Measurements from ENCODE around the gene FAM168A.
"Not testable (repeated sequence)": the region's sequence is repeated elsewhere in the genome, so short reads cannot be mapped to it uniquely, and the experiment has no call there.

The FAM168A gene

GRCh38 chr11:73452726-73453125 lies 145.2 kb downstream of the FAM168A start:
- CTCF ChIA-PET, result interaction anchor here (0.9 to 2.0 kb wide), 5 partner anchors 12 to 19 kb away, joined by 3 to 7 read pairs (median 3); no protein-coding TSS in a partner anchor
- no peak for TF ChIP-seq CTCF (IDR thresholded peaks at IDR 0.05; ENCODE audit: control extremely low read depth, extremely low read depth, low read depth, missing control alignments)
- POLR2A ChIA-PET, result interaction anchor here (0.6 to 0.7 kb wide), 2 partner anchors 196 to 1738 kb away, joined by 4 to 10 read pairs; no protein-coding TSS in a partner anchor
- DNase-seq (ENCODE audit: extremely low spot score), result no peak

GRCh38 chr11:73451896-73452295 lies 146.0 kb downstream of the FAM168A start:
- CTCF ChIA-PET, result interaction anchor here (0.9 to 2.0 kb wide), 4 partner anchors 11 to 18 kb away, joined by 3 to 7 read pairs (median 4); no protein-coding TSS in a partner anchor
- TF ChIP-seq CTCF (IDR thresholded peaks at IDR 0.05; ENCODE audit: control extremely low read depth, extremely low read depth, low read depth, missing control alignments), result no peak
- POLR2A ChIA-PET, result interaction anchor here (0.6 to 0.7 kb wide), 2 partner anchors 197 to 1739 kb away, joined by 4 to 10 read pairs; no protein-coding TSS in a partner anchor
- DNase-seq (ENCODE audit: extremely low spot score), result no peak

- no peak for DNase-seq (ENCODE audit: extremely low spot score)
- ChIA-PET CTCF (interaction anchor here (0.9 to 2.5 kb wide), 5 partner anchors 33 to 179 kb away, joined by 3 to 7 read pairs (median 3); no protein-coding TSS in a partner anchor), POLR2A (no interaction called here)
- TF ChIP-seq CTCF (IDR thresholded peaks at IDR 0.05; ENCODE audit: control extremely low read depth, extremely low read depth, low read depth, missing control alignments), result no peak
Measured at GRCh38 chr11:73446766-73447165, 151.1 kb downstream of the FAM168A start.

GRCh38 chr11:73445980-73446379 lies 151.9 kb downstream of the FAM168A start:
- CTCF ChIA-PET, result interaction anchor here (0.6 to 1.9 kb wide), 7 partner anchors 8 to 180 kb away, joined by 3 to 5 read pairs (median 3); no protein-coding TSS in a partner anchor
- POLR2A ChIA-PET, result no interaction called here
- no peak for DNase-seq (ENCODE audit: extremely low spot score)
- TF ChIP-seq CTCF (IDR thresholded peaks at IDR 0.05; ENCODE audit: control extremely low read depth, extremely low read depth, low read depth, missing control alignments), result no peak

- ChIA-PET CTCF (no interaction called here), POLR2A (no interaction called here)
- DNase-seq (ENCODE audit: extremely low spot score), result no peak
- no peak for TF ChIP-seq CTCF (IDR thresholded peaks at IDR 0.05; ENCODE audit: control extremely low read depth, extremely low read depth, low read depth, missing control alignments)
Measured at GRCh38 chr11:73439002-73439843, 158.7 kb downstream of the FAM168A start.

GRCh38 chr11:73436859-73437258 lies 161.1 kb downstream of the FAM168A start:
- POLR2A ChIA-PET; DNase-seq (ENCODE audit: extremely low spot score): not testable (repeated sequence)
- CTCF ChIA-PET, result interaction anchor here (0.6 to 2.8 kb wide), 6 partner anchors 9 to 219 kb away, joined by 3 to 13 read pairs (median 4); no protein-coding TSS in a partner anchor

GRCh38 chr11:73431396-73431795 lies 166.5 kb downstream of the FAM168A start:
- ChIA-PET CTCF (no interaction called here), POLR2A (no interaction called here)
- DNase-seq (ENCODE audit: extremely low spot score), result no peak
- no peak for TF ChIP-seq CTCF (IDR thresholded peaks at IDR 0.05; ENCODE audit: control extremely low read depth, extremely low read depth, low read depth, missing control alignments)

All from GM10248 (cell line).